T-cell (primary cell): Measurements from ENCODE around the gene FIBIN. TPM values are rescaled to one million over a fixed set of nuclear protein-coding genes. Genes with fewer than 3 reads are reported as not detected.

Experiments used
- ATAC-seq, 4 experiments: fragments of 200-7000 bp in 3 of 4; fragments of 150-1000 bp in 1 of 4; cut with Tn5 transposase; replicated peaks in 1 of 4; 1 replicate in 3 of 4; 2 replicates in 1 of 4; pipeline ENCODE4 v1.10.0; 2021; ENCODE audit warnings: moderate library complexity in 3 of 4, mild to moderate bottlenecking in 2 of 4, moderate number of reproducible peaks in 1 of 4
- CTCF ChIA-PET, 2 donors: fragments of 300-600 bp; sonication (Branson Sonifier 250); formaldehyde crosslinking; loops; one replicate each; lab custom pipeline; 2022; ENCODE audit warnings: antibody characterized with exemption in 2 of 2; lab: Charles Lee
- POLR2A ChIA-PET, 2 donors: fragments of 300-600 bp; sonication (Branson Sonifier 250); formaldehyde crosslinking; loops; one replicate each; lab custom pipeline; 2022; ENCODE audit warnings: antibody characterized with exemption in 2 of 2; lab: Charles Lee
- DNase-seq, 35 experiments: peaks; one replicate each; pipeline versions ENCODE4 v3.0.0 to v3.0.0-alpha.2; 2013 to 2023
- H3K27ac ChIP-seq: one replicate; pipeline ENCODE4 v1.5.1; 2013; ENCODE audit warnings: low read length
- H3K27me3 ChIP-seq, 2 experiments: replicated peaks in 1 of 2; 1 replicate in 1 of 2; 2 replicates in 1 of 2; pipeline versions ENCODE4 v1.6.1 to v1.7.0; 2013; ENCODE audit warnings: low read length in 1 of 2, mixed read lengths in 1 of 2; ENCODE audit not compliant: control insufficient read depth in 2 of 2, insufficient read depth in 2 of 2; ENCODE audit errors: extremely low read depth in 1 of 2
- H3K36me3 ChIP-seq, 2 donors: 1 replicate in 1 of 2; 2 replicates in 1 of 2; pipeline versions ENCODE4 v1.6.1 to v1.7.0; 2013; ENCODE audit warnings: low read length in 1 of 2; ENCODE audit not compliant: control insufficient read depth in 2 of 2, insufficient read depth in 1 of 2; ENCODE audit errors: extremely low read depth in 1 of 2
- H3K4me1 ChIP-seq, 2 experiments: 1 replicate in 1 of 2; 2 replicates in 1 of 2; pipeline versions ENCODE4 v1.6.1 to v1.7.0; 2013; ENCODE audit warnings: low read length in 2 of 2, mixed read lengths in 1 of 2; ENCODE audit not compliant: insufficient read depth in 2 of 2, control insufficient read depth in 1 of 2; ENCODE audit errors: extremely low read depth in 1 of 2
- H3K4me3 ChIP-seq, 2 donors: 1 replicate in 1 of 2; 2 replicates in 1 of 2; pipeline versions ENCODE4 v1.5.1 to v1.7.0; 2013; ENCODE audit warnings: mild to moderate bottlenecking in 2 of 2, low read length in 1 of 2, moderate library complexity in 1 of 2; ENCODE audit not compliant: control insufficient read depth in 1 of 2; ENCODE audit errors: extremely low read depth in 1 of 2
- H3K9me3 ChIP-seq: 2 replicates; pipeline ENCODE4 v1.7.0; 2013
- H3K27ac Mint-ChIP-seq, 2 donors: one replicate each; pipeline ENCODE4 v1.8.0; 2020 to 2021; ENCODE audit warnings: mild to moderate bottlenecking in 2 of 2, mixed read lengths in 2 of 2
- H3K27me3 Mint-ChIP-seq, 2 donors: one replicate each; pipeline ENCODE4 v1.8.0; 2021 to 2022; ENCODE audit warnings: mixed read lengths in 2 of 2
- H3K36me3 Mint-ChIP-seq: one replicate; pipeline ENCODE4 v1.8.0; 2021; ENCODE audit warnings: mixed read lengths
- H3K4me1 Mint-ChIP-seq, 3 donors: one replicate each; pipeline ENCODE4 v1.8.0; 2020 to 2022; ENCODE audit warnings: mixed read lengths in 3 of 3, mild to moderate bottlenecking in 1 of 3
- H3K4me3 Mint-ChIP-seq, 3 donors: one replicate each; pipeline ENCODE4 v1.8.0; 2020 to 2022; ENCODE audit warnings: mild to moderate bottlenecking in 3 of 3, mixed read lengths in 3 of 3, moderate library complexity in 3 of 3
- H3K9me3 Mint-ChIP-seq, 3 donors: one replicate each; pipeline ENCODE4 v1.8.0; 2020 to 2022; ENCODE audit warnings: mixed read lengths in 3 of 3
- WGBS: methylation state at CpG from one replicate; pipeline ENCODE4 v1.1.5; 2013; ENCODE audit warnings: missing lambda C conversion rate; ENCODE audit not compliant: insufficient coverage; 5-methylcytosine and 5-hydroxymethylcytosine counted together
- total RNA-seq, 35 experiments: library from RNA in 6 of 35; stranded (reverse) in 6 of 35; fragments of 120-200 nt in 1 of 35; gene quantifications; one replicate each; pipeline versions ENCODE4 v1.2.1 to v1.2.4 and lab custom pipeline; 2013 to 2026

FIBIN gene
- not detected for total RNA-seq
- 0.09 TPM for total RNA-seq (2013)
- 0 to 0.05 (median 0) reads per million in 29 experiments for total RNA-seq (lab: John Stamatoyannopoulos, UW)

- Histone ChIP-seq H3K9me3 (no peaks in the 10 kb centered on the region), H3K27ac (no peak within 1 kb of the TSS), H3K27me3 (peaks cover 0 to 6% of the 10 kb centered on the region in 2 experiments), H3K4me3 (no peak within 1 kb of the TSS), H3K4me1 (no peaks in the 10 kb centered on the region), H3K36me3 (no peaks in the 10 kb centered on the region)
- Mint-ChIP-seq H3K36me3 (no peaks in the 10 kb centered on the region), H3K4me3 (no peak within 1 kb of the TSS), H3K9me3 (no peaks in the 10 kb centered on the region), H3K4me1 (no peaks in the 10 kb centered on the region), H3K27ac (no peak within 1 kb of the TSS), H3K27me3 (peaks cover 0 to 3% of the 10 kb centered on the region in 2 donors)
- WGBS: 16% methylated on average over 20 of the region's 22 CpGs
- ATAC-seq (no peak), DNase-seq (no peak)
- POLR2A ChIA-PET: no interaction called here
- CTCF ChIA-PET: no interaction called here
These were observed at the start of gene FIBIN for GRCh38 chr11:26993965-26994457. Gene FIBIN, plus strand, starts transcription at chr11:26994112. Its CDS starts 415 bp downstream, at chr11:26994527.

GRCh38 chr11:26944866-26945664 lies 48.8 kb upstream of the FIBIN start:
- no peaks in the 10 kb centered on the region for H3K27me3 Mint-ChIP-seq
- Histone ChIP-seq H3K4me3 (no peak overlapping the region), H3K27me3 (no peaks in the 10 kb centered on the region), H3K36me3 (no peaks in the 10 kb centered on the region), H3K27ac (no peak overlapping the region), H3K9me3 (no peaks in the 10 kb centered on the region), H3K4me1 (no peaks in the 10 kb centered on the region)
- H3K4me1 Mint-ChIP-seq: no peaks in the 10 kb centered on the region
- no peak overlapping the region for H3K27ac Mint-ChIP-seq
- DNase-seq: no peak
- no peaks in the 10 kb centered on the region for H3K36me3 Mint-ChIP-seq
- WGBS: 40% methylated on average over 1 of the region's 3 CpGs
- ChIA-PET CTCF (no interaction called here), POLR2A (no interaction called here)
- peaks cover 13 to 30% (median 14%) of the 10 kb centered on the region in 3 donors for H3K9me3 Mint-ChIP-seq
- ATAC-seq: no peak
- H3K4me3 Mint-ChIP-seq: no peak overlapping the region

GRCh38 chr11:26946257-26946716 lies 47.6 kb upstream of the FIBIN start:
- CTCF ChIA-PET: no interaction called here
- POLR2A ChIA-PET: no interaction called here
- Histone ChIP-seq H3K9me3 (no peaks in the 10 kb centered on the region), H3K4me1 (no peaks in the 10 kb centered on the region), H3K4me3 (no peak overlapping the region), H3K27me3 (no peaks in the 10 kb centered on the region), H3K36me3 (no peaks in the 10 kb centered on the region), H3K27ac (no peak overlapping the region)
- H3K27me3 Mint-ChIP-seq: no peaks in the 10 kb centered on the region
- ATAC-seq: no peak
- WGBS: 29% methylated on average over 1 of the region's 2 CpGs
- H3K36me3 Mint-ChIP-seq: no peaks in the 10 kb centered on the region
- no peak overlapping the region for H3K27ac Mint-ChIP-seq
- no peak for DNase-seq
- no peak overlapping the region for H3K4me3 Mint-ChIP-seq
- H3K9me3 Mint-ChIP-seq: peaks cover 12 to 28% (median 14%) of the 10 kb centered on the region in 3 donors
- H3K4me1 Mint-ChIP-seq: no peaks in the 10 kb centered on the region

GRCh38 chr11:26947379-26947844 lies 46.5 kb upstream of the FIBIN start:
- Histone ChIP-seq H3K4me3 (no peak overlapping the region), H3K36me3 (no peaks in the 10 kb centered on the region), H3K4me1 (no peaks in the 10 kb centered on the region), H3K27me3 (no peaks in the 10 kb centered on the region), H3K9me3 (no peaks in the 10 kb centered on the region), H3K27ac (no peak overlapping the region)
- no peaks in the 10 kb centered on the region for H3K36me3 Mint-ChIP-seq
- H3K4me3 Mint-ChIP-seq: no peak overlapping the region
- H3K9me3 Mint-ChIP-seq: peaks cover 7 to 22% (median 11%) of the 10 kb centered on the region in 3 donors
- no peaks in the 10 kb centered on the region for H3K27me3 Mint-ChIP-seq
- no peak for ATAC-seq
- ChIA-PET CTCF (no interaction called here), POLR2A (no interaction called here)
- no CpG with 5 or more reads among the region's 2 CpGs for whole genome bisulfite sequencing
- DNase-seq: no peak
- H3K27ac Mint-ChIP-seq: no peak overlapping the region
- H3K4me1 Mint-ChIP-seq: no peaks in the 10 kb centered on the region

GRCh38 chr11:26947904-26948639 lies 45.8 kb upstream of the FIBIN start:
- Histone ChIP-seq H3K27me3 (no peaks in the 10 kb centered on the region), H3K4me3 (no peak overlapping the region), H3K36me3 (no peaks in the 10 kb centered on the region), H3K9me3 (no peaks in the 10 kb centered on the region), H3K4me1 (no peaks in the 10 kb centered on the region), H3K27ac (no peak overlapping the region)
- WGBS: 20% methylated on average over 1 of the region's 3 CpGs
- Mint-ChIP-seq H3K27ac (no peak overlapping the region), H3K36me3 (no peaks in the 10 kb centered on the region), H3K4me1 (no peaks in the 10 kb centered on the region), H3K27me3 (no peaks in the 10 kb centered on the region), H3K4me3 (no peak overlapping the region), H3K9me3 (peaks cover 7 to 26% (median 15%) of the 10 kb centered on the region in 3 donors)
- ChIA-PET CTCF (no interaction called here), POLR2A (no interaction called here)
- ATAC-seq (no peak), DNase-seq (no peak)

GRCh38 chr11:26948881-26949280 lies 45.0 kb upstream of the FIBIN start:
- 100% methylated on average over 1 of the region's 1 CpG for WGBS
- POLR2A ChIA-PET: no interaction called here
- H3K9me3 ChIP-seq: no peaks in the 10 kb centered on the region
- no peak overlapping the region for H3K27ac ChIP-seq
- H3K27me3 ChIP-seq: no peaks in the 10 kb centered on the region
- H3K4me3 ChIP-seq: no peak overlapping the region
- no peak for ATAC-seq
- CTCF ChIA-PET: no interaction called here
- DNase-seq: no peak
- no peaks in the 10 kb centered on the region for H3K36me3 ChIP-seq
- H3K4me1 Mint-ChIP-seq: no peaks in the 10 kb centered on the region
- H3K9me3 Mint-ChIP-seq: peaks cover 4 to 26% (median 15%) of the 10 kb centered on the region in 3 donors
- no peak overlapping the region for H3K4me3 Mint-ChIP-seq
- no peaks in the 10 kb centered on the region for H3K27me3 Mint-ChIP-seq
- no peaks in the 10 kb centered on the region for H3K36me3 Mint-ChIP-seq
- H3K4me1 ChIP-seq: no peaks in the 10 kb centered on the region
- no peak overlapping the region for H3K27ac Mint-ChIP-seq
